ENCODE data around the gene BSN.
A peak's percentile ranks its signal among the peaks of the same experiment; 100 is the strongest.

Gene BSN

DNA sequence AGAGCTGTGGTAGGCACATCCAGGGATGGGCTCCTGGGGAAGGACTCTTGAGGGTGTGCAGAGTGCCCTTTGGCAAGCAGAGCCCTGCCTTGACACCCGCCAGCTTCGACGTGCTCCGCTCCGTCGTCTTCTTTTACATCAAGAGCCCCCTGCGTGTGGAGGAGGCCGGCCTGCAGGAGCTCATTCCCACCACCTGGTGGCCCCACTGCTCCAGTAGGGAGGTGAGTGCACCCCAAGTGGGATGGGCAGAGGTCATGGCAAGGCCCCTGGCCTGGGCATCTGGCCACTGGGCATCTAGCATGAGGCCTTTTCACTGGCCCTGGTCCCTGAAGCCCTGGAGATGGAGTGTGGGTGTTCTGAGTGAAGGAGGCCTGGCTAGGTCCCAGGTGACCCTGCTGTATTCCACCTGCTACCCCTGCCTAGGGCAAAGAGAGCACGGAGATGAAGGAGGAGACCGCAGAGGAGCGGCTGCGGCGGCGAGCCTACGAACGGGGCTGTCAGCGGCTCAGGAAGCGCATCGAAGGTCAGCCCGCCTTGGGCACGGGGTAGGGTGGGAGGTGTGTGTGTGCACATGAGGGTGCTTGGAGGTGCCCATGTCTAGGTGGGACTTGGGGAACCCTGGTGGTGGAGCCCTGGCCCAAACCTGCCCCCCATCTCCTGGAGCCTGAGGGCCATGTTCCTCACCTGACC, 147.3 kb downstream of the BSN start:
- DNase-seq, result no peak

DNA sequence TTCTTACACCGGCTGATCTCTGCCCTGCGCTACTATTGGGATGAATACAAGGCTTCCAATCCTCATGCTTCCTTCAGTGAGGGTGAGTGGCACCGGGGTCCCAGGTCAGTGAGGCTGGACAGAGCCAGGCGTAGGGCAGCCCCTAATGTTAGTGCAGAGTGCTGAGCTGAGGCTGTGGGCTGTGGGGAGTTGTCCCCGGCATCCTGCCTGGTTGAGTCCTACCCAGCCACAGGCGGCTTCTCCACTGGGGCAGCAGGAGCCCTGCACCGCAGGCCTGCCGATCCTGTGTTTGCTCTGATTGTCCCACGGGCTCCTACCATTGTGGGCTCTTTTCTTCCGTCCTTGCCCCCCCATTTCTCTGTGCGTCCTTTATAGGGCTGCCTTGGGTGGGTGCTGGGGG, 148.4 kb downstream of the BSN start:
- no peak for DNase-seq

DNA sequence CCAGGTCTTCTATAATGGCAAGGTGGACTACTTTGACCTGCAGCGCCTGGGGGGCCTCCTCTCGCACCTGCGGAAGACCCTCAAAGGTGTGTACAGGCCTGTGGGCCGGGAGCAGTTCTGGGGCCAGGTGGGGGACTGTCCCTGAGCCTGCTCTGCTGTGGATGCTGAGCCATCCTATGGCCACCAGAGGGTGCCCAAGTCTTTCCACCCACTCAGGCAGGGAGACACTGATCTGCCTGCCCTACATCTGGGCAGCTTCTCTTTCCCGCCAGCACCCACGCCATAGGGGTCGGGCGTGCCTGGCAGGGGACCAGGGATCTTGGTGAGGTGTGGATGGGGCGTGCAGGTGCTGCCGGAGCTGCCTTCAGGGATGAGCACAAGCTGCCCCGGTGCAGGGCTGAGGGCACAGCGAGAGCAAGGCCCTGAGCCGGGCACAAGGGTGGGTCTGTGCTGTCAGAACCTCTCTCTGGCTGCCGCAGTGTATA, 149.2 kb downstream of the BSN start:
- DNase-seq, result peak; percentile 36 to 65 (median 61)

DNA sequence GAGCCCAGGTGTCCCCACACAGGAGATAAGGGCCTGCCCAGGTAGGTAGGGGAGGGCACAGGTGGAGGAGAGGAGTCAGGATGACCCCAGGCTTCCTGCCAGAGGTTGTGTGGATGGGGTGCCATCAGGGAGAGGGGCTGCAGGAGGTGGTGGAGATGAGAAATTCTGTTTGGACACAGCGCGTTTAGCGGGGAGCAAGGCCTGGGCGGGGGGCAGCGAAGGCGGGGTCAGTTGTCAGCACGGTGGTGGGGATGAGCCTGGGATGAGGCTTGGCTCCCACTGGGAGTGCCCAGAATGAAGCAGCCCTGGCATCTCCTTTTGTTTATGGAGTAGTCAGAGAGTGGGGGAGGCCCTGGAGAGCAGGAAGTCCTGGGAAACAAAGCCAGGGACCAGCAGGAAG, 149.7 kb downstream of the BSN start:
- no peak for DNase-seq

DNA sequence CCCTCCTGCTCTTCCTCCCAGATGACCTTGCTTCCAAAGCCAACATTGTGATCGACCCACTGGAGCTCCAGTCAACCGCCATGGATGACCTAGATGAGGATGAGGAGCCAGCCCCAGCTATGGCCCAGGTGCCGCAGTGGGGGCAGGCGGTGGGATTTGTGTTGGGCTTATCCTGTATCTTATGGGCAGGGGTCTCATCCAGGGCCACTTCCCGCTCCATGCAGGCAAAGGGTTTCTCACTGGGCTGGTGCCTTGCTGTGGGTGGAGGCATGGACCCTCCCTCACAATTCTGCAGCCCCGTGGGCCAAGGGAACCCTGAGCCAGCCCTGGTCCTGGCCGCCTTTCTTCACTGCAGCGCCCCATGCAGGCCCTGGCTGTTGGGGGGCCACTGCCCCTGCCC, 150.4 kb downstream of the BSN start:
- no peak for DNase-seq

DNA sequence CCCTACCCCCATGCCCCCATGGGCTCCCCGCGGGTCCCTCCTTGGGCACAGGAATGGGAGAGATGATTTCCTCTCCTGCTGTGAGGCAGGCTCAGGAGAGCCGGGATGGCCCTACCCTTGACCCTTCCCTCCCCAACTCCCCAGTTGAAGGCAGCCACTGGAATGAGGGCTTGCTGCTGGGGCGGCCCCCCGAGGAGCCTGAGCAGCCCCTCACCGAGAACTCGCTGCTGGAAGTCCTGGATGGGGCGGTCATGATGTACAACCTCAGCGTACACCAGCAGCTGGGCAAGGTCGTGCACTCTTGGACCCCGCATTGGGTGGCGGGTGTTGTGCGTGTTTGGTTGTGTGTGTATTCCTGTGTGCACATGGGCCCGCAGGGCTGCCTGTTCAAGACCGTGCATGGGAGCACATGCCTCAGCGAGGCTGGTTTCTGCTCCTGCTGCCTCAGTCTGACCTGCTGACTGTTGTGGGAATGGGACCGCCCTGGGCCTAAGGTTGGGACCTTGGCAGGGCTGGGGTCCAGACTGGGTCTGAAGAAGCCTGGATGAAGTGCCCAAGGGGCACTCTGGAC, 151.2 kb downstream of the BSN start:
- no peak for DNase-seq

DNA sequence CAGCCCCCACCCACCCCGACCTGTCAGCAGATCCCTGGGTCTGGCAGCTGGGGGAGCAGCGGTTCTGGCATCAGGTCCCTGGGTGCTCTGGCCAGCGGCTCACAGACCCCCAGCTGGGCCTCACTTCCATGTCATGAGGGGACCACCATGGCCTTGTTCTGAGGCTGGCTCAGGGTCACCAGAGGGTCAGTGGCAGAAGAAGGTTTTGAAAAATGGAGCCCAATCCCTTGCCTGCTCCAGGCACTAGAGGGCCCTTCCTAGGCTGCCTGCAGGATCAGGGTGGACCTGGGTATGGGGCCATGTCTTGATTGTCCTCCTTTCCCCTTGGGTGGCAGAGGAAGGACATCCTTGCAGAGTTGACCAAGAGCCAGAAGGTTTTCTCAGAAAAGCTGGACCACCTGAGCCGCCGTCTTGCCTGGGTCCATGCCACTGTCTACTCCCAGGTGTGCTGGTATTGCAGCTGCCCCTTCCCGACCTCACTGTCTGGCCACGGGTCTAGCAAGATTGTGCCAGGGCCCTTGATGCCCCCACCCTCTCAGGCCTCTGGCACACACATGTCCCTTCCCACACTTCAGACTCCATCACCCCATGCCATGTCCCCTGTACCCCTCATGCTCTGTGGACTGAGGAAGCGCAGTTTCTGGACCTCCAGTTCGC, 152.3 kb downstream of the BSN start:
- DNase-seq, result no peak

DNA sequence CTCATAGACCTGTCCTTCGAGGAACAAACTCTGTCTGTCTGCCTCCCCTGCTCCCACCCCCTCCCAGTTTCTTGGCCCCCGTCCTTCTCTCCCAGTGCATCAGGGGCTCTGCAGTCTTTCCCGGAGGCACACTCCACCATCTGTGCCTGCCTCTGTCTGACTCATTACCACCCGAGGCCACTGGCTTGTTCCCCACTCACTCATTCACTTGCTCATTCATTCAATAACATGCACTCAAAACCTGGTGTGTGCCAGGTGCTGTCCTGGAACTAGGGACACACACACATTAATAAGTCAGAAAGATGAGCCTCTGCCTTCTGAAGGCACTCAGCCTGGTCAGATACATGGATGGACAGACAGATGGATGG, 152.8 kb downstream of the BSN start:
- no peak for DNase-seq

DNA sequence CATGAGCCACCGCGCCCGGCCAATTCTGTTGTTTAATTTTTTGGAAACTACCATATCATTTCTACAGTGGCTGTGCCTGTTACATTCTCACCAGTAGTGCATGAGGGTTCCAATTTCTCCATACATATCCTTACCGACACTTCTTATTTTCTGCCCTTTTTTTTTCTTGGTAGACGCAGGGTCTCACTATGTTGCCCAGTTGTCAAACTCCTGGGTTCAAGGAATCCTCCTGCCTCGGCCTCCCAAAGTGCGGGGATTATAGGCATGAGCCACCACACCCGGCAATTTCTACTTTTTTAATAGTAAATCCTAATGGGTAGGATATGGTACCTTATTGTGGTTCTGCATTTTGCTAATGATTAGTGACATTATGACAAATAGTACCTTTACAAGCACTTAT, 155.6 kb downstream of the BSN start:
- no peak for DNase-seq

DNA sequence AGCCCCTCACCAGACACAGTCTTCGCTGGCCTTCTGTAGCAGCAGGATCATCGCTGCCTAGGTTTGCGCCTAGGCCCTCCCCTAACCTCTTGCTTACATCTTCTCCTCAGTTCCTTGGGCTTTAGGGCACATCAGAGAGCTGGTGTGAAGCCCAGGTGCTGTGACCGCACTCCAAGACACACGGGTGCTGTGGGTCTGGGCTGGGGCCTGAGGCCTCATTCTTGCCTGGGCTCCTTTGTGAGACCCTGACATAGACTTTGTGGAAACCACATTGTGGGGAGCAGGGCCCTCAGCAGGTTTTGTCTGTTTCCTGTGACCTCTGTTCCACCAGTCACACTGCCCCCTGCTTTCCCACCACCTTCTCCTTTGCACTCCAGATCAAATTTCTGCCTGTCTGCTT, 157.2 kb downstream of the BSN start:
- no peak for DNase-seq

DNA sequence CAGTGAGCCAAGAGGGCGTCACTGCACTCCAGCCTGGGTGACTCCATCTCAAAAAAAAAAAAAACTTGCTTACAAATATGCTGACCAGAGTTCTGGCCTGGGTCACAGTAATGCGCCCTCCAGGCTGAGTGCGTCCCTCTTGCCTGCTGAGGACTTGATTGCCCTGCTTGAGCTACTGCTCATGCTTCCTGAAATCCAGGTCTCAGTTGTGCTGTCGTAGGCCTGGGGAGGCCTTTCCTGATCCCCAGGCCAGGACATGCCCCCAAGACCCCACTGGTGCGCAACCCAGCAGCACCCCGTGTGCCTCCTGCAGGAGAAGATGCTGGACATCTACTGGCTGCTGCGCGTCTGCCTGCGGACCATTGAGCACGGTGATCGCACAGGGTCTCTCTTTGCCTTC, 157.9 kb downstream of the BSN start:
- no peak for DNase-seq

DNA sequence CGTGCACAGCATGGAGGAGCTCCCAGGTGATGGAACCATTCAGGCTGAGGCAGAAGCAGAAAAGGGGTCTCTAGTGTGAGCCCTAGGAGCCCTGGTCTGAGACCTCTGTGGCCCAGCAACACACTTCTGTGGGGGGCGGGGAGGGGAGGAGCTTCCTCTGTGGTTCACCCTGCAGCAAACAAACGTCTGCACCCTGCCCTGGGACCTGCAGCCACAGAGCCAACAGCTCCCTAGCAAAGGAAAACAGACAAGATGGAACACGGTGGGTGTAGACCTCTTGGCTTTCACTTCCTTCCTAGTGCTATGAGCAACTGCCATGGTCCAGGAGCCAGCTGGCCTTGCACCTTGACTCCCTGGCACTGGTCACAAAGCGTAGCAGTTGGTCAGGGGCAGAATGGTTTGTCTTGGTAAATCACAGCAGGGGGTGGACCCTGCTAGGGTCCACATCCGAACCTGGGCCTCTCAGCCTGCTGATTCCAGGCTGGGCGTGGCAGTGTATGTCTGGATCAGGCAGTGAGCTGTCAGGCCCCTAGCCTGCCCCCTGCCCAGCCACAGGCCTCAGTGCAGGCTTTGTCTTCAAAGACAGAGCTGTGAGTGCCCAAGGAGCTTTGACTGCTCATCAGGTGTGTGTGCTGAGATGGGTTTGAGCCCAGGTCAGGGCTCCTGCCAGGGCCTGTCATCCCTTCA, 158.5 kb downstream of the BSN start:
- no peak for DNase-seq

DNA sequence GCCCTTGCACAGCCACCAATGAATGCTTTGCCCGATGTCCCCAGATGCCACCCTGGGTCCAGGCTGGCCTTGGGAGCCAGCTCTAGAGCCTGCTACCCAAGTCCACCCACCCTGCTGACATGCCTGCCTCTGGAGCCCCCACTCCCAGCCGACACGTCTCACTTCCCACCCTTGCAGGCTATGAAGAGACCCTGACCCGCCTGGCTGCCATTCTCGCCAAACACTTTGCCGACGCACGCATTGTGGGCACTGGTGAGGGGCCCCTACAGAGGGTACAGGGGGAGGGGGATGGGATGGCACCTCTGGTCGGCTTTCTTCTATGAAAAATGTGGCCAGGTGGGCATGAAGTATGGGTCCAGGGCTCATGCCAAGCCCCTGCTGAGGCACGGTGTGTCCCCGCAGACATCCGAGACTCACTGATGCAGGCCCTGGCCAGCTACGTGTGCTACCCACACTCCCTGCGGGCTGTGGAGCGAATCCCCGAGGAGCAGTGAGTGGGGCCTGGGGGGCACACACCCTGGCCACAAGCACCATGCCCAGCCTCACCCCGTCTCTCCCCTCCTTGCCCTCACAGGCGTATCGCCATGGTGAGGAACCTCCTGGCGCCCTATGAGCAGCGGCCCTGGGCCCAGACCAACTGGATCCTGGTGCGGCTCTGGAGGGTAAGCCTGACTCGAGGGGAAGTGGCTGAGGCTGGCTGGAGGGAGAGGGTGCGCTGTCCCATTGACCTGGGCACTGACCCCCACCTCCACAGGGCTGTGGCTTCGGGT, 159.2 kb downstream of the BSN start:
- DNase-seq, result no peak

DNA sequence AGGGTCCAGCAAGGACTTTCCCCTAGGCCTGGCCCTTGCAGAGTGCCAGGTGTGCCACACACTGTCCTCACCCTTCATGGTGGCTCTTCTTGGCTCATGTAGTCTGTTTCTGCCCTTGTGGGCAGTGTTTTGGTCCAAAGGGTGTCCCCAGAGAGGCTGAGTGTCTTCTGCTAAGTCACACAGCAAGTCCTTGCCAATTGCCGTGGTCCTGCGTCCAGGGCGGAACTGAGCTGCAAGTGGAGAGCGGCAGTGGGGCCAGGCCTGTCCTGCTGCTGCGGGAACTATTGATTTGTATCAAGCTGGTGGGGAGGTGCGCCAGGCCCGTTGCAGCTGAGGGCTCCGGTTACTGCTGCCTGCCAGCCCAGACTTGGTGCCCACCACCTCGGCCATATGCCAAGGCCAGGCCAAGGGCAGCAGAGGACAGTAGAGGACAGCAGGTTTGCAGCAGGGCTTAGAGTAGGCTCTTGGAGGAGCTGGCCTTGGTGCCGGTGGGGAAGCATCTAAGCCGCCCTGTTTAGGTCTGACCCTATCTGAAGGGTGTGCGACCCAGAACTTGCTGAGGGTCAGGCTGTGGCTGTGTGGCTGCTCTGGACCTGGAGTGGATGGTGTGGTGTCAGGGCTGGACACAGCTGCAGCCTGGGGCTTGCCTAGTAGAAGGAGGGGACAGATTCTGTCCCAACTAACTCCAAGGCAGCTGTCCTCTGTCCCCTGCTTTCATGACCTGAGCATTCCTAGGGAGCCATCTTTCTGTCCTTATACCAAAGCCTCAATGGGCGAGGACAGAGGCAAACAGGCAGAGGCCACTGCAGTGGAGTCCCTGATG, 160.7 kb downstream of the BSN start:
- no peak for DNase-seq

DNA sequence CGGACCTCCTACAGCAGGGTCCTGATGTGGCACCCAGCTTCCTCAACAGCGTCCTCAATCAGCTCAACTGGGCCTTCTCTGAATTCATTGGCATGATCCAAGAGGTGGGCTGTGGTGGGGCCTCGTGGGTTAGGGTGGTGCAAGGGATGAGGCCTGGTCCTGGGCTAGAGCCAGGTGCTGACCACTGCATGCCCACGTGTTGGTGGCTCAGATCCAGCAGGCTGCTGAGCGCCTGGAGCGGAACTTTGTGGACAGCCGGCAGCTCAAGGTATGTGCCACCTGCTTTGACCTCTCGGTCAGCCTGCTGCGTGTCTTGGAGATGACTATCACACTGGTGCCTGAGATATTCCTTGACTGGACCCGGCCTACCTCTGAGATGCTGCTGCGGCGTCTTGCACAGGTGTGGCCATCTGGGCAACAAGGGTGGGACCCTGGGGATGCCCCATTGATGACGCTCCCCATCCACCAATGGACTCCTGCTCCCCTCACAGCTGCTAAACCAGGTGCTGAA, 161.4 kb downstream of the BSN start:
- no peak for DNase-seq

DNA sequence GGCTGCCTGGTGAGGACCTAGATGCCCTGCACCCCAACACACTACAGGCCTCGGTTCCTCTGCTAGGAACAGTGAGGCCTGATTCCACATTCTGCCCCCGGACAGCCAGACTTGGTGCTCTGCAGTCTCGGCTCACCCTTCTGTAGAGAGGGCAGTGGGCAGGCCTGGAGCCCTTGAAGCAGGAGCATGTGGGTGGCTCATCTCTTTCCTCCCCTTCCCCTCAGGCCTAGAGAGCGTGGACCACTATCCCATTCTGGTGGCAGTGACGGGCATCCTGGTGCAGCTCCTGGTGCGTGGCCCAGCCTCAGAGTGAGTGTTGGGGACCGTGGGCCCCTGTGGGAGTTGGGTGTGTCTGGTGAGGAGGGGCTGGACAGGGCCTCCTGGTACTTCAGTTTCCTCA, 161.9 kb downstream of the BSN start:
- no peak for DNase-seq

DNA sequence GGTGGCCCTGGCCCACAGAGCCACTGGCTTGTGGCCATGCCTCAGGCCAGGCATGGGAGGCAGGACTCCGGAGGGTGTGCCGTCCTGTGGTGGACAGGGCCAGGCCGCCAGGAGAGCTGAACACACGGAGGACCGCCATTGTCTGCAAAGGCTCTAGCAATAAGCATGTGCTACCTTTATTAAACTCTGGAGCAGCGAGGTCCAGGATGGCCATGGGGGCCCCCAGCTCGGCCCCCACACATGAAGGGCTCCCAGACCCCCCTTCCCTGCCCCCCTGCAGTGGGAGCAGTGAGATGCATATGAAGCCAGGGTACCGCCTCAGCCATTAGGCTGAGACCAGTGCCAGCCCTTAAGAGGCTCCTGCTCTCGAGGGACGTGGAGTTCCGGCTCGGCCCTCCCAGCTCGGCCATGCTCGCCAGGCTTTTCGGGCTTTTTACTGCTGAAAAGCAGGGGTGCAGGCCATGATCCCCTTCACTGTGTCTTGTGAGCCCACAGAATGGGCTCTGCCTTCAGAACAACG, 162.5 kb downstream of the BSN start:
- no peak for DNase-seq

DNA sequence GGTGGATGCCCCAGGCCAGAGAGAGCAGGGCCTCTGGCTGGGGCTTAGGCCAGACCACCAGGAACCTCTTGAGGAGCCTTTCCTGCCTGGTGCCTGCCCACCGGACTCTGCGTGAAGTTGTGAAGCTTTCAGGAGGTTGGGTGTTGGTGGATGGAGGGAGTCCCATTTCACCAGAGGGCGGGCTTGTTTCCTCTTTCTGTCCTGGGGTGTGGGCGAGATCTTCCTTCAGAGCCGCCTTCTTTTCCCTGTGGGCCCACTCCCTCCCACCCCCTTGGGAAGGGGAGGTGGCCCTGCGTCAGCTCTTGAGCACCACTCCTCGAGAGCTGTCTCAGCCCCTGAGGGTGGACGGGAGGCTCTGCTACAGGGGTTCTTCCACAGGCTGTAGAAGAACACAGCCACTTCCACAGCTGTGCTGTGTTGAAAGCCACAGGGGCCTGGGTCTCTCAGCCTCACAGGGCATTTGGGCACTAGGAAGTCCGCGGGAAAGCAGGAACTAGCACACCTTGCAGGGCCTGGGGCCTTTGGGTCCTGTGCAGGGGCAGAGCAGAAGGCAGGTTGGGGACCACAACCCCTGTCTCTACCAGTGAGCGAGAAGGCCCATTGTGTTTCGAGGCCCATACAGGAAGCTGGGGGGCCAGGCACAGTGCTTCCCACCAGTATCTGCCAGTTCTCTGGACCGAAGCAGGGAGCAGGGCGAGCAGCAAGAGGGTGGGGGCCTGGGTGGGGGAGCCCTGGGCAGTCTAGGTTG, 163.1 kb downstream of the BSN start:
- no peak for DNase-seq

DNA sequence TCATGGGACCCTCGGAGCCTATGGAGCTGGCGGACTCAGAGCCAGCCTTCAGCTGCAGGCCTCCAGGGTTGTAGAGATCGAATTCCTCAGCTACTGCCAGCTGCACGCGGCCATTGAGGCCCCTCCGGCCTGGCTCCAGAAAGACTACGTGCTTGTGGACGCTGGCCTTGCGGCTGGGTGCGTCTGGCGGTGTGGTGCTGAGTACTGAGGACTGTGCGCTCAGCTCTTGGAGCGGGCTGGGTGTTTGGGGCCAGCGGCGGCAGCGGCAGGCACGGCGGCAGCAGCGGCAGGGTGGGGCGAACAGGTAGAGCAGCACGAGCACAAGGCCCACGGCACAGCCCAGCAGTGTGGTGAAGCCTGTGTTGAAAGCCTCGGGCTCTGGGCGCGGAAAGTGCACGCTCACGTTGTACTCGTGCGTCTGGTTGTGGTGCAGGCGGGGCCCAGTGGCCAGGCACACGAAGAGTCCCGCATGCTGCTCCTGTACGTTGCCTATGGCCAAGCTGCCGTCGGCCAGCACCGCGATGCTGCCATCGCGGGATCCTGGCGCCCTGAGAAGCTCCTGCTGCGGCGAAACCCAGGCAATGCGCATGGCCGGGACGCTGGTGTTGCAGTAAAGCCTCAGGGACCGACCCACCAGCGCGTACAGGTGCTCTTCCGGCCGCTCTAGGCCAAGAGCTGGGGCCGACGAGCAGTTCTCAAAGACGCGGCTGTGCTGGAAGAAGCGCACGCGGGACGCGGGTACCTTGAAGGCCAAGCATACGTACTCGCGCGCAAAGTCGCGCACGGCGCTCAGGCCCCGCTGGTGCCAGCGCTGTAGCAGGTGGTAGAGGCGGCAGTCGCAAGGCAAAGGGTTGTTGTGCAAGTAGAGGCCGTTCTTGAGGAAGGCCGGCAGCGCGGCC, 163.9 kb downstream of the BSN start:
- DNase-seq, result no peak

DNA sequence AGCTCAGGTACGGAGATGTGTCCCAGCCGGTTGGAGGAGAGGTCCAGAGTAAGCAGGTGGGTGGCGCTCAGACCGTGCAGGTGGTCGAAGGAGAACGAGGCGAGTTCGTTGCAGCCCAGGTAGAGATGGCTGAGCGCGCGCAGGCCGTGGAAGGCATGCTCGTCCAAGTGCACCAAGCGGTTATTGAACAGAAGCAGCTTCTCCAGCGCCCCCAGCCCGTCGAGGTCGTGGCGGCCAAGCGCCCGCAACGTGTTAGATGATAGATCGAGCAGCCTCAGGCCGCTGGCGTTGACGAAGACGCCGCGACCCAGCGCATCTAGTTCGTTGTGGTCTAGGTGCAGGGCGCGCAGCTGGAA, 164.6 kb downstream of the BSN start:
- no peak for DNase-seq
